ENCODE data around the gene HGF. TPM values are rescaled to one million over a fixed set of nuclear protein-coding genes. Genes with fewer than 3 reads are reported as not detected.

Gene HGF
- total RNA-seq, 1 experiment from 2014 or later = 0.16 TPM

DNA sequence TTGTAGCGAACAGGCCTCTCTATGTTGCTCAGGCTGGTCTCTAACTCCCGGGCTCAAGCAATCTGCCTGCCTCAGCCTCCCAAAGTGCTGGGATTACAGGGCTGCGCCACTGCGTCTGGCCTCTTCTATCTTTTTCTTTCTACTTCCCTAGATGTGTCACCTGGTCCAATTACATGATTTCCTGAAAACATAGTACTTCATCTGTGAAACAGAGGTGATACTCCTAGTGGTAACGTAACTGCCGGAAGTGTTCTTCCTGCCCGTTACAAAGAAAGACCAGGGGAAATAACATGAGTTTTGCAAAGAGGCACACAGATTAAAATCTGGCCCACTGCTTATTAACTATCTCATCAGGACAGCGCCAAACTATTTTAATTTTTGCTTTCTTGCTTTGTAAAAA lies 18.4 kb upstream of the HGF start:
- H3K27ac ChIP-seq = no peak overlapping the region
- no peaks in the 10 kb centered on the region for H3K27me3 ChIP-seq
- H3K4me3 ChIP-seq = no peak overlapping the region
- no peaks in the 10 kb centered on the region for H3K36me3 ChIP-seq
- DNase-seq = no peak
- no peaks in the 10 kb centered on the region for H3K9me3 ChIP-seq (replicated peaks)
- H3K4me1 ChIP-seq = no peaks in the 10 kb centered on the region

DNA sequence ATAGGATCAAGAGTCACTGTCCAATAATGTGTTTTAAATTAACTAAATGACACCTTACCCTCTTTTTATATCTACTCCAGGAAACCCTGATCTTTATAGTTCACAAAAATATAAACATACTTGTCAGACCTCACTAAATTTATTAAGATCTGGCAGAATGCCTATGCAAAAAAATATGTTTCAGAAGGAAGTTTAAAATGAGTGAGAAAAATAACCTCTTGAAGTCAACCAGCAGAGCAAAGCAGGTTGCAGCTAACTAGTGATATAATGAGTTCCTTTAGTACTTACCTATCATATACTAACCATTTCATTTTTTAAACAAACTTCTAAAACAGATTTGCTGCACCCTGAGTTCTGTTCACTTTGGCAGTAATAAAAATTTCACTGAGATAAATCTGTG lies 14.0 kb upstream of the HGF start:
- H3K27ac ChIP-seq = no peak overlapping the region
- H3K9me3 ChIP-seq (replicated peaks) = no peaks in the 10 kb centered on the region
- H3K4me3 ChIP-seq = no peak overlapping the region
- H3K4me1 ChIP-seq = no peaks in the 10 kb centered on the region
- no peaks in the 10 kb centered on the region for H3K36me3 ChIP-seq
- H3K27me3 ChIP-seq = no peaks in the 10 kb centered on the region
- no peak for DNase-seq

GRCh38 chr7:81780914-81781693 lies 11.3 kb upstream of the HGF start:
- H3K27me3 ChIP-seq = no peaks in the 10 kb centered on the region
- no peak overlapping the region for H3K4me3 ChIP-seq
- no peak for DNase-seq
- no peaks in the 10 kb centered on the region for H3K9me3 ChIP-seq (replicated peaks)
- H3K4me1 ChIP-seq = no peaks in the 10 kb centered on the region
- H3K27ac ChIP-seq = no peak overlapping the region
- no peaks in the 10 kb centered on the region for H3K36me3 ChIP-seq

- Histone ChIP-seq H3K27ac (no peak overlapping the region), H3K9me3 (replicated peaks) (no peaks in the 10 kb centered on the region), H3K4me1 (no peaks in the 10 kb centered on the region), H3K27me3 (no peaks in the 10 kb centered on the region), H3K36me3 (no peaks in the 10 kb centered on the region), H3K4me3 (no peak overlapping the region)
- no peak for DNase-seq
These were observed 9.9 kb upstream of the HGF start for GRCh38 chr7:81779706-81780105.

DNA sequence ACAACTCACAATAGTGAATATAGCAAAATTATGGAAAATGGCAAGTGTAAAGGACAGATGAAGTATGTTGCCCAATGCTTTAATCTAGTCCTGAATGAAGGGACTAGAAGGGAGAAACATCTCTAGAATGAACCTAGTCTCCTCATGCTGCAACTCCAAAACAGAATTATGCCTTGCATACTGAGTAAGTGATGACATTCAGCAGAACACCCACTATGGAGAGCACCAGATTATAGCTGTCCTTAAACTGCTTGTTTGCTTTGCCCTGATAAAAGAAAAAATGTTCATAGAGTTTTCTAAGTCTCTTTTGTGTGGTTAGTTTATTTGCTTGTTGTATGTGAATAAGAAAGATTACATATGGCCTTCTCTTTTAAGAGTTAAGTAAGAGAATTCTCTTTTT lies 7.8 kb upstream of the HGF start:
- H3K36me3 ChIP-seq = no peaks in the 10 kb centered on the region
- no peak overlapping the region for H3K27ac ChIP-seq
- H3K4me1 ChIP-seq = no peaks in the 10 kb centered on the region
- DNase-seq = no peak
- H3K27me3 ChIP-seq = no peaks in the 10 kb centered on the region
- no peaks in the 10 kb centered on the region for H3K9me3 ChIP-seq (replicated peaks)
- H3K4me3 ChIP-seq = no peak overlapping the region

DNA sequence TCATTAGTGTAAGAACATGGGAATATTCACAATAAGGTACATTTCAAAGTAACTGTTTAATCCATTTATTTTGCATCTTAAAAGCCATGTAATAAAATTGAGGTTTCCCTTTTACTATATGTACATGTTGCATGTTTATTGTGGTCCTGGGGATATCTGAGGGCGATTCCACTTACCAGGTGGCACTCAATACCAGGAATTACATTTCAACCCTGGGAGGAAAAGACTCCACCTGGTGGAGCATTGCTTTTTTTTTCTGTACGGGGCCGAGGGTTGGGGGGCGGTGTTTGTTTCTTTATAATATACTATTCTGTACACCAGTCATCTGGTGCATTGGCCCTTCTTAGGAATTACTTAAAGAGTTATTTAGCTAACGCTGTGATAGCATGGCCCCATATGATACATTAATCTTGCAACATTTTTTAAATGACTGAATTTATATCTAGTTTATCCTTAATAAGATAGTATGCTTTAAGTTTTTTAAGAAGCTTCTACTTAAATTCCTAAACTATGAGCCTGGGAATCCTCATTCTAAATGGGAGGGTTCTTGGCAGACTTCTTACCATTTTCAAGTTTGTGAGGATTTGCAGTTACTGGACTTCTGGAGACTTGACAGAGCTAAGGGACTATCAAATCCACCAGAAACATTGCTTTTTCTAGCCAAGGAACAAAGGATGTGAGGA lies 7.2 kb upstream of the HGF start:
- H3K4me1 ChIP-seq = no peaks in the 10 kb centered on the region
- H3K27ac ChIP-seq = no peak overlapping the region
- H3K4me3 ChIP-seq = no peak overlapping the region
- no peaks in the 10 kb centered on the region for H3K36me3 ChIP-seq
- H3K27me3 ChIP-seq = no peaks in the 10 kb centered on the region
- H3K9me3 ChIP-seq (replicated peaks) = no peaks in the 10 kb centered on the region
- DNase-seq = no peak

GRCh38 chr7:81776161-81776560 lies 6.3 kb upstream of the HGF start:
- Histone ChIP-seq H3K4me3 (no peak overlapping the region), H3K36me3 (no peaks in the 10 kb centered on the region), H3K9me3 (replicated peaks) (no peaks in the 10 kb centered on the region), H3K27ac (no peak overlapping the region), H3K27me3 (no peaks in the 10 kb centered on the region), H3K4me1 (no peaks in the 10 kb centered on the region)
- peak in 1 of 2 experiments; percentile 21 for DNase-seq

- no peak overlapping the region for H3K27ac ChIP-seq
- no peaks in the 10 kb centered on the region for H3K4me1 ChIP-seq
These were observed 5.7 kb upstream of the HGF start for GRCh38 chr7:81775560-81775959.

GRCh38 chr7:81774551-81774950 lies 4.7 kb upstream of the HGF start:
- Histone ChIP-seq H3K9me3 (replicated peaks) (no peaks in the 10 kb centered on the region), H3K27me3 (no peaks in the 10 kb centered on the region), H3K27ac (no peak overlapping the region), H3K4me3 (no peak overlapping the region), H3K4me1 (no peaks in the 10 kb centered on the region), H3K36me3 (no peaks in the 10 kb centered on the region)
- no peak for DNase-seq

More at GRCh38 chr7:81775560-81775959, 5.7 kb upstream of the HGF start:
- no peaks in the 10 kb centered on the region for H3K27me3 ChIP-seq
- no peaks in the 10 kb centered on the region for H3K36me3 ChIP-seq
- H3K4me3 ChIP-seq = no peak overlapping the region
- H3K9me3 ChIP-seq (replicated peaks) = no peaks in the 10 kb centered on the region
- DNase-seq = no peak

- Histone ChIP-seq H3K27me3 (peaks cover under 1% of the 10 kb centered on the region; the same call in 1 of the 2 replicates), H3K27ac (no peak overlapping the region), H3K4me1 (no peaks in the 10 kb centered on the region), H3K4me3 (no peak overlapping the region), H3K36me3 (no peaks in the 10 kb centered on the region), H3K9me3 (replicated peaks) (no peaks in the 10 kb centered on the region)
- no peak for DNase-seq
These were observed 929 bp upstream of the HGF start for GRCh38 chr7:81770728-81771223.

DNA sequence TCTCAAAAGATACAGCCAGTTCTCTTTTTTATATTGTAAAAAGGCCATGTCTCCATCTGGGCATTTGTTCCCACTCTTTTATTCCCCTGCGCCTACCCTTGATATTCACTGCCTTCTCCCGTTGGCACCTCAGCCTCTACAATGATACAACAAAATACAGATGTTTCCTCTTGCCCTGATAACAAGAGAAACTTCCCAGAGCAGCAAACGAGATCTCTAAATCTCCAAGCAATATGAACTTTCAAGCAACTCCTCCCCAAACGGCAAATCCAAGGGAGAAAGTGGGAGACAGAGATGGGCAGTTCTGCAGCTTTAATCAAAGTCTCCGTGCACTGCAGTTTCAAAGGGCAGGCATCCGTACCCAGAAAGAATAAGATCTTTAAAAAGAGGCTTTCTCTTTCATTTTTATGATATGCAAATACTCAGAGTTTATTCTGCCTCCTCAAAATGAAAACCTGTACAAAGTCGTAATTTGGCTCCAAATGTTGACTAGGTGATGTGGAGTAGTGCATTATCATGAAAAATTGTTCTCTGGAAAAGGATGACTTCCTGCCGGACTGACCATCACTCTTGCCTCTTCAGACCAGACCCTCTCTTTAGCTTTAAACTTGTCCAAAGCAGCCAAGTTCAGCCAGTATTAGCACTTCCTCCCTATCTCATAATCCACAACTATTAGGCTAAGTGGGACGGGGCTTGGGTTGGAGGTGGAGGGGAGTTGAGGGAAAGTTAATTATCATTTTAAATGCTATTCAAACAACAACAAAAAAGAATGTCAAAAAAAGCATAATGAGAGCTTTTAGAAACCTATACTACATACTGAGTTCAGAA lies 682 bp downstream of the HGF start:
- no peaks in the 10 kb centered on the region for H3K9me3 ChIP-seq (replicated peaks)
- H3K4me3 ChIP-seq = no peak overlapping the region
- H3K4me1 ChIP-seq = no peaks in the 10 kb centered on the region
- DNase-seq = no peak
- no peak overlapping the region for H3K27ac ChIP-seq
- H3K36me3 ChIP-seq = no peaks in the 10 kb centered on the region
- peaks cover 2% of the 10 kb centered on the region; the same call in 1 of the 2 replicates for H3K27me3 ChIP-seq

DNA sequence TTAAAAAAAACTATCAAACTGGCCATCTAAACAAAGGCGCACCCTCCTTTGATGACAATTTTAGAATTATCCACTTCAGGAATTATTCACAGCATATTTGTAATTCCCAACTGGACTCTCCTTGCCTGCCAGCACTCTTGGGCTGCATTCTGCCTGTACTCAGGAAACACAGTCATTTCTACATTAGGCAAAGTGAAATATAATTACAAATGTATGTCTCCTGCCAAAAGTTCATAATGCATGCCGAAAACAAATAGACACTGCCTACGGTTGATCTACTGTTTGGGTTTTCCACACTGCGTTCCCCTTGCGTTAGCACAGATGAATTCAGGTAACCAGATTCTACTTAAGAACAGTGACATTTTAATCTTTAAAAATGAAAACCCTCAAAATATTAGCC lies 1.9 kb downstream of the HGF start:
- Histone ChIP-seq H3K36me3 (no peaks in the 10 kb centered on the region), H3K27me3 (peaks cover 2% of the 10 kb centered on the region; the same call in 1 of the 2 replicates), H3K4me3 (no peak overlapping the region), H3K9me3 (replicated peaks) (no peaks in the 10 kb centered on the region), H3K27ac (no peak overlapping the region), H3K4me1 (no peaks in the 10 kb centered on the region)
- DNase-seq = no peak

GRCh38 chr7:81761821-81762220 lies 8.0 kb downstream of the HGF start:
- Histone ChIP-seq H3K9me3 (replicated peaks) (no peaks in the 10 kb centered on the region), H3K27ac (no peak overlapping the region), H3K27me3 (peaks cover 2% of the 10 kb centered on the region; the same call in 1 of the 2 replicates), H3K36me3 (no peaks in the 10 kb centered on the region), H3K4me3 (no peak overlapping the region), H3K4me1 (no peaks in the 10 kb centered on the region)
- DNase-seq = no peak

DNA sequence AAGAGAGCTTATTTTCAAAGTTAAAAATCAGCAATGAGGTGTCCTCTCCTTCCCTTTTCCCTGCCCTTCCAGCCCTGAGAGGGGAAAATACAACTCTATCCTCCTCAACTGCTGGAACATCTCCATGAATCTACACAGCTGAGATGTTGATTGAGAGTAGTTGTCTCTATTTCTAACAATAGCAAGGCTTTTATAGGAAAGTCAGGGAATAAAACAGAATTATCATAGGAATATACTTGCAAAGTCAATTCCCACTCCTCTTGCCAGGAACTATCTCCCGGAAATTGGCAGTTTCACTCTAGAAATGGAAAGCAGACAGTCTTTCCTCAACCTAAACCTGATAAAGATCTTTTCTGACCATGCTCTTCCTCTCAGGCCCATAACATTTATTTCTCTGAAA lies 8.8 kb downstream of the HGF start:
- Histone ChIP-seq H3K27me3 (peaks cover 2% of the 10 kb centered on the region; the same call in 1 of the 2 replicates), H3K4me3 (no peak overlapping the region), H3K36me3 (no peaks in the 10 kb centered on the region), H3K9me3 (replicated peaks) (no peaks in the 10 kb centered on the region), H3K4me1 (no peaks in the 10 kb centered on the region), H3K27ac (no peak overlapping the region)
- no peak for DNase-seq

Measured in SJCRH30 (cell line).